SH-SY5Y (cell line): ENCODE measurements around the gene CPXCR1.

Experiments
- GATA2 ChIP-seq: IDR thresholded peaks from 2 replicates; pipeline ENCODE4 v1.6.1; 2011; ENCODE audit warnings: mild to moderate bottlenecking, low read depth, low read length
- GATA3 ChIP-seq: IDR thresholded peaks from 2 replicates; pipeline ENCODE4 v1.6.1; 2011; ENCODE audit warnings: low read depth, mild to moderate bottlenecking, low read length, moderate library complexity

GRCh38 chrX:88735835-88736234 lies 11.2 kb upstream of the CPXCR1 start:
- no peak for TF ChIP-seq GATA2
- TF ChIP-seq GATA3, result no peak
